ENCODE data around the gene USP53. TPM values are rescaled to one million over a fixed set of nuclear protein-coding genes. Genes with fewer than 3 reads are reported as not detected.

USP53 gene
- total RNA-seq, 4 donors from 2014 or later, result 42.5 to 113 (median 68.3) TPM

- intact Hi-C loops (cut with DNase I), result no loop called here
- no peaks in the 10 kb centered on the region for H3K27me3 ChIP-seq
- H3K9me3 ChIP-seq, result no peaks in the 10 kb centered on the region
- H3K4me3 ChIP-seq (replicated peaks in 1 of 3), result no peak overlapping the region
- TF ChIP-seq POLR2A (IDR thresholded peaks at IDR 0.05) (no peak), CTCF (IDR thresholded peaks at IDR 0.05) (no peak)
- 89 to 90% methylated on average over 11 of the region's 11 CpGs for WGBS, 2 donors
- no peaks in the 10 kb centered on the region for H3K4me1 ChIP-seq
- H3K36me3 ChIP-seq, result no peaks in the 10 kb centered on the region
- no peak for DNase-seq
- no peak overlapping the region for H3K27ac ChIP-seq
Measured at GRCh38 chr4:119197772-119198212, 14.7 kb upstream of the USP53 start.

GRCh38 chr4:119204916-119205315 is 7.6 kb upstream of the USP53 start:
- no peak for DNase-seq
- intact Hi-C loops (cut with DNase I), result no loop called here
- no peaks in the 10 kb centered on the region for H3K4me1 ChIP-seq
- H3K4me3 ChIP-seq (replicated peaks in 1 of 3), result no peak overlapping the region
- WGBS, 2 donors, result 63 to 64% methylated on average over 4 of the region's 4 CpGs
- no peaks in the 10 kb centered on the region for H3K27me3 ChIP-seq
- TF ChIP-seq CTCF (IDR thresholded peaks at IDR 0.05) (no peak), POLR2A (IDR thresholded peaks at IDR 0.05) (no peak)
- no peaks in the 10 kb centered on the region for H3K9me3 ChIP-seq
- H3K27ac ChIP-seq, result no peak overlapping the region
- H3K36me3 ChIP-seq, result no peaks in the 10 kb centered on the region

GRCh38 chr4:119205690-119206089 is 6.8 kb upstream of the USP53 start:
- TF ChIP-seq CTCF (IDR thresholded peaks at IDR 0.05), result no peak
- TF ChIP-seq POLR2A (IDR thresholded peaks at IDR 0.05), result no peak
- H3K27me3 ChIP-seq, result no peaks in the 10 kb centered on the region
- peak overlapping the region in 1 of 3 donors; percentile 24 for H3K27ac ChIP-seq
- H3K9me3 ChIP-seq, result no peaks in the 10 kb centered on the region
- H3K36me3 ChIP-seq, result no peaks in the 10 kb centered on the region
- H3K4me1 ChIP-seq, result no peaks in the 10 kb centered on the region
- no peak for DNase-seq
- no peak overlapping the region for H3K4me3 ChIP-seq (replicated peaks in 1 of 3)
- intact Hi-C loops (cut with DNase I), result no loop called here

GRCh38 chr4:119206178-119206577 is 6.3 kb upstream of the USP53 start:
- Histone ChIP-seq H3K36me3 (no peaks in the 10 kb centered on the region), H3K27ac (peak overlapping the region in 1 of 3 donors; percentile 24), H3K4me1 (no peaks in the 10 kb centered on the region), H3K9me3 (no peaks in the 10 kb centered on the region), H3K4me3 (replicated peaks in 1 of 3) (no peak overlapping the region), H3K27me3 (no peaks in the 10 kb centered on the region)
- DNase-seq, result no peak
- 53 to 58% methylated on average over 1 of the region's 1 CpG for WGBS, 2 donors
- intact Hi-C loops (cut with DNase I), result no loop called here
- TF ChIP-seq CTCF (IDR thresholded peaks at IDR 0.05) (no peak), POLR2A (IDR thresholded peaks at IDR 0.05) (no peak)

GRCh38 chr4:119207051-119207450 is 5.5 kb upstream of the USP53 start:
- whole genome bisulfite sequencing, 2 donors, result 25 to 41% methylated on average over 1 of the region's 1 CpG
- H3K27ac ChIP-seq, result no peak overlapping the region
- H3K4me3 ChIP-seq (replicated peaks in 1 of 3), result no peak overlapping the region
- no peaks in the 10 kb centered on the region for H3K4me1 ChIP-seq
- TF ChIP-seq CTCF (IDR thresholded peaks at IDR 0.05) (no peak), POLR2A (IDR thresholded peaks at IDR 0.05) (no peak)
- no peaks in the 10 kb centered on the region for H3K9me3 ChIP-seq
- intact Hi-C loops (cut with DNase I), result no loop called here
- H3K36me3 ChIP-seq, result no peaks in the 10 kb centered on the region
- no peaks in the 10 kb centered on the region for H3K27me3 ChIP-seq
- no peak for DNase-seq

Measured in thyroid gland (tissue), 4 donors.